Measurements from ENCODE around the gene SCPEP1. TPM values are rescaled to one million over a fixed set of nuclear protein-coding genes. Genes with fewer than 3 reads are reported as not detected.

Gene SCPEP1
- total RNA-seq, 4 donors from 2014 or later = 61.0 to 111 (median 72.4) TPM

GRCh38 chr17:57020208-57020607, 42.3 kb downstream of the SCPEP1 start:
- no peak for DNase-seq (ENCODE audit: extremely low spot score)
- no peak overlapping the region for H3K27ac ChIP-seq (replicated peaks in 1 of 4)
- H3K4me3 ChIP-seq = no peak overlapping the region
- no peaks in the 10 kb centered on the region for H3K9me3 ChIP-seq
- WGBS = 92% methylated on average over 3 of the region's 3 CpGs
- H3K4me1 ChIP-seq = peaks cover 0 to 63% (median 49%) of the 10 kb centered on the region in 4 donors
- no peaks in the 10 kb centered on the region for H3K27me3 ChIP-seq
- no peak for TF ChIP-seq CTCF (IDR thresholded peaks at IDR 0.05)
- TF ChIP-seq POLR2A (IDR thresholded peaks at IDR 0.05; ENCODE audit: low read depth) = no peak
- no peak for TF ChIP-seq POLR2AphosphoS5 (IDR thresholded peaks at IDR 0.05)
- TF ChIP-seq EP300 (IDR thresholded peaks at IDR 0.05) = no peak
- intact Hi-C loops (cut with DNase I) = no loop called here
- H3K36me3 ChIP-seq = no peaks in the 10 kb centered on the region

GRCh38 chr17:57021226-57021940, 43.5 kb downstream of the SCPEP1 start:
- peak; percentile 38 for TF ChIP-seq EP300 (IDR thresholded peaks at IDR 0.05)
- TF ChIP-seq CTCF (IDR thresholded peaks at IDR 0.05) = no peak
- no peak for TF ChIP-seq POLR2A (IDR thresholded peaks at IDR 0.05; ENCODE audit: low read depth)
- TF ChIP-seq POLR2AphosphoS5 (IDR thresholded peaks at IDR 0.05) = peak; percentile 57 to 67
- Histone ChIP-seq H3K27ac (replicated peaks in 1 of 4) (peak overlapping the region; percentile 68 to 78 (median 71)), H3K27me3 (no peaks in the 10 kb centered on the region), H3K4me1 (peaks cover 0 to 57% (median 44%) of the 10 kb centered on the region in 4 donors), H3K36me3 (no peaks in the 10 kb centered on the region), H3K9me3 (no peaks in the 10 kb centered on the region), H3K4me3 (no peak overlapping the region)
- no peak for DNase-seq (ENCODE audit: extremely low spot score)
- intact Hi-C loops (cut with DNase I) = no loop called here
- 62% methylated on average over 4 of the region's 4 CpGs for WGBS

GRCh38 chr17:57025876-57026275, 47.9 kb downstream of the SCPEP1 start:
- no peaks in the 10 kb centered on the region for H3K36me3 ChIP-seq
- peaks cover 0 to 7% (median 0%) of the 10 kb centered on the region in 4 donors for H3K9me3 ChIP-seq
- H3K27me3 ChIP-seq = no peaks in the 10 kb centered on the region
- TF ChIP-seq POLR2AphosphoS5 (IDR thresholded peaks at IDR 0.05) (no peak), CTCF (IDR thresholded peaks at IDR 0.05) (no peak), EP300 (IDR thresholded peaks at IDR 0.05) (no peak), POLR2A (IDR thresholded peaks at IDR 0.05; ENCODE audit: low read depth) (no peak)
- H3K4me3 ChIP-seq = no peak overlapping the region
- no peak overlapping the region for H3K27ac ChIP-seq (replicated peaks in 1 of 4)
- DNase-seq (ENCODE audit: extremely low spot score) = no peak
- WGBS = 73% methylated on average over 1 of the region's 1 CpG
- H3K4me1 ChIP-seq = peaks cover 0 to 25% (median 18%) of the 10 kb centered on the region in 4 donors
- intact Hi-C loops (cut with DNase I) = no loop called here

GRCh38 chr17:57027852-57028251, 49.9 kb downstream of the SCPEP1 start:
- WGBS = 80% methylated on average over 1 of the region's 1 CpG

More at GRCh38 chr17:57027852-57028251, 49.9 kb downstream of the SCPEP1 start:
- no peaks in the 10 kb centered on the region for H3K36me3 ChIP-seq
- H3K9me3 ChIP-seq = peaks cover 0 to 7% (median 0%) of the 10 kb centered on the region in 4 donors
- no peak for DNase-seq (ENCODE audit: extremely low spot score)
- H3K4me3 ChIP-seq = no peak overlapping the region
- no peaks in the 10 kb centered on the region for H3K27me3 ChIP-seq
- peaks cover 8 to 25% (median 12%) of the 10 kb centered on the region in 4 donors for H3K4me1 ChIP-seq
- TF ChIP-seq EP300 (IDR thresholded peaks at IDR 0.05) (no peak), CTCF (IDR thresholded peaks at IDR 0.05) (no peak), POLR2A (IDR thresholded peaks at IDR 0.05; ENCODE audit: low read depth) (no peak), POLR2AphosphoS5 (IDR thresholded peaks at IDR 0.05) (no peak)
- no peak overlapping the region for H3K27ac ChIP-seq (replicated peaks in 1 of 4)
- intact Hi-C loops (cut with DNase I) = no loop called here
